Effector memory CD4-positive, alpha-beta T cell (primary cell): ENCODE data around the gene SAMD11.

Source experiments
- DNase-seq, 3 donors: peaks; one replicate each; pipeline ENCODE4 v3.0.0-alpha.2; 2020
- H3K27ac ChIP-seq: 2 replicates; pipeline ENCODE4 v1.7.0; 2013; ENCODE audit warnings: mild to moderate bottlenecking, low read length, moderate library complexity; ENCODE audit not compliant: insufficient read depth, poor library complexity, severe bottlenecking
- H3K27me3 ChIP-seq: replicated peaks from 2 replicates; pipeline ENCODE4 v1.7.0; 2013; ENCODE audit warnings: mild to moderate bottlenecking, low read length; ENCODE audit not compliant: insufficient read depth, control insufficient read depth, poor library complexity, severe bottlenecking
- H3K36me3 ChIP-seq: 2 replicates; pipeline ENCODE4 v1.7.0; 2013; ENCODE audit warnings: mild to moderate bottlenecking, low read length, moderate library complexity; ENCODE audit not compliant: control insufficient read depth, insufficient read depth
- H3K4me1 ChIP-seq: 2 replicates; pipeline ENCODE4 v1.7.0; 2013; ENCODE audit warnings: low read length, mild to moderate bottlenecking; ENCODE audit not compliant: control insufficient read depth, insufficient read depth, poor library complexity, severe bottlenecking
- H3K4me3 ChIP-seq: 2 replicates; pipeline ENCODE4 v1.7.0; 2013; ENCODE audit warnings: low read length, low read depth, mild to moderate bottlenecking; ENCODE audit not compliant: insufficient read depth, poor library complexity, severe bottlenecking
- H3K9me3 ChIP-seq: 2 replicates; pipeline ENCODE4 v1.7.0; 2013; ENCODE audit warnings: mild to moderate bottlenecking, low read length, moderate library complexity; ENCODE audit not compliant: control insufficient read depth

SAMD11 gene

GRCh38 chr1:917466-918091, 6.1 kb upstream of the SAMD11 start:
- H3K27ac ChIP-seq: no peak overlapping the region
- peaks cover 13% of the 10 kb centered on the region for H3K27me3 ChIP-seq
- no peak overlapping the region for H3K4me3 ChIP-seq
- H3K36me3 ChIP-seq: no peaks in the 10 kb centered on the region
- no peaks in the 10 kb centered on the region for H3K9me3 ChIP-seq
- H3K4me1 ChIP-seq: peaks cover 13% of the 10 kb centered on the region
- no peak for DNase-seq

DNA sequence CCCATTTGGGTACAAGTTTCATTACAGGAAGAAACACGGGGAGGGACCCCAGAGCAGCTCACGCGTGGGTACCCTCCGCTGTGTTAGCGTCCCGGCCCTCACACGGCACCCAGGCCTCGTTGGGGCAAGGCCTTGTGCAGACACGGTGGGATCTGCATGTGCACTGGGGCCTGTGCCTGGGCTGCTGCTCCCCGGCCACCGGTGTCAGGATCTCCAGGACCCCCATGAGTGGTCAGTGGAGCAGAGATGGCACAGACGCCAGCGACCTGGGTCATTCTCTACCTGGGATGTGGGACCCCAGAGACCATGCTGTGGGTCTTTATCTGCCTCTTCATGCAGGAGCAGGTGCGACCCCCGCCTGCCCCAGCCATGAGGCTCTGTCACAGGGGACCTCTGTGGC, 5.4 kb upstream of the SAMD11 start:
- Histone ChIP-seq H3K4me3 (no peak overlapping the region), H3K36me3 (no peaks in the 10 kb centered on the region), H3K4me1 (peaks cover 19% of the 10 kb centered on the region), H3K27me3 (peaks cover 20% of the 10 kb centered on the region), H3K27ac (no peak overlapping the region), H3K9me3 (no peaks in the 10 kb centered on the region)
- no peak for DNase-seq

DNA sequence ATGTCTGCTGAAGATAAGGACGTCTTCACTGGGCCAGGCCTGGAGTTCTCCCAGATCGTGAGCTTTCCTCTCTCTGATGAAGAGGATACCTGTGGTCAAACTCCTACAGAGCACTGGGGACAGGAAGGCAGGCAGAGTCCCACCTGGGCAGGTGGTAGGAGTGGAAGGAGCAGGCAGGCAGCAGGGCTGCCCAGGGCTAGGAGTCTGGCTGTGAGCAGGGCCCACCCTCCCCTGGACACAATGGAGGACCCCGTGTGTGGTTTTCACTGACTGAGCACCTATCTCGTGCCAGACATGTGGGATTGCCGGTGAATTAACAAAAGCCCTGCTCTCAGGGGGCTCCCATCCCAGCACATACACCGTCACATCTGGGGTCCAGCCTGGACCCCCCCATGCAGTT, 4.9 kb upstream of the SAMD11 start:
- no peaks in the 10 kb centered on the region for H3K36me3 ChIP-seq
- no peak for DNase-seq
- peaks cover 22% of the 10 kb centered on the region for H3K27me3 ChIP-seq
- H3K27ac ChIP-seq: no peak overlapping the region
- H3K4me1 ChIP-seq: peaks cover 22% of the 10 kb centered on the region
- no peak overlapping the region for H3K4me3 ChIP-seq
- H3K9me3 ChIP-seq: no peaks in the 10 kb centered on the region

GRCh38 chr1:919271-919872, 4.4 kb upstream of the SAMD11 start:
- DNase-seq: no peak
- Histone ChIP-seq H3K4me3 (no peak overlapping the region), H3K4me1 (peaks cover 22% of the 10 kb centered on the region)

DNA sequence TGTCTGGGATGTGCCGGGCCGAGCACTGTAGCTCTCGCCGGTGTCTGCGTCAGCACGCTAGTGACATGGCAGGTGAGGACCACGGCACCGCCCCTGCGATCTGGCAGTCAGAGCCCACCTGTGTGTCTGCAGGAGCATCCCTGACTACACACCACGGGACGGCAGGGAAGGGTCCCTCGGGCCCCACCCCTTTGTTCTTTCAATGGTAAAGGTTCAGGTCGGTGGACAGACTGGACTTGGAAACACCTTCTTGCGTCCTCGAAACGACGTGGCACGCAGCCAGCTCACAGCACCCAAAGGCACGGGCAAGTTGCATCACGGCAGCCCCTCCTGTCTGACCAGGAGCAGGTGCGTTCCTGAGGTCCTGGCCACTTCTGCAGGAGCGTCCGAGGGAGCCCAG, 3.7 kb upstream of the SAMD11 start:
- Histone ChIP-seq H3K27ac (no peak overlapping the region), H3K4me3 (no peak overlapping the region), H3K9me3 (no peaks in the 10 kb centered on the region), H3K27me3 (peaks cover 28% of the 10 kb centered on the region), H3K36me3 (no peaks in the 10 kb centered on the region), H3K4me1 (peaks cover 27% of the 10 kb centered on the region)
- DNase-seq: no peak

More at GRCh38 chr1:919271-919872, 4.4 kb upstream of the SAMD11 start:
- Histone ChIP-seq H3K36me3 (no peaks in the 10 kb centered on the region), H3K27ac (no peak overlapping the region), H3K27me3 (peaks cover 22% of the 10 kb centered on the region), H3K9me3 (no peaks in the 10 kb centered on the region)

GRCh38 chr1:920521-920920, 3.2 kb upstream of the SAMD11 start:
- Histone ChIP-seq H3K4me3 (no peak overlapping the region), H3K27me3 (peaks cover 30% of the 10 kb centered on the region), H3K4me1 (peaks cover 30% of the 10 kb centered on the region), H3K9me3 (no peaks in the 10 kb centered on the region), H3K36me3 (no peaks in the 10 kb centered on the region), H3K27ac (no peak overlapping the region)
- DNase-seq: no peak

GRCh38 chr1:921011-921837, 2.5 kb upstream of the SAMD11 start:
- peaks cover 37% of the 10 kb centered on the region for H3K27me3 ChIP-seq
- no peak overlapping the region for H3K4me3 ChIP-seq
- H3K9me3 ChIP-seq: no peaks in the 10 kb centered on the region
- H3K36me3 ChIP-seq: no peaks in the 10 kb centered on the region
- no peak overlapping the region for H3K27ac ChIP-seq
- peaks cover 35% of the 10 kb centered on the region for H3K4me1 ChIP-seq
- DNase-seq: peak in 2 of 3 donors; percentile 19 to 28

GRCh38 chr1:923991-924655, 400 bp downstream of the SAMD11 start:
- peaks cover 35% of the 10 kb centered on the region for H3K4me1 ChIP-seq
- no peak for DNase-seq
- H3K36me3 ChIP-seq: no peaks in the 10 kb centered on the region
- H3K27me3 ChIP-seq: peaks cover 47% of the 10 kb centered on the region
- H3K27ac ChIP-seq: no peak overlapping the region
- peak overlapping the region; percentile 53 for H3K4me3 ChIP-seq
- H3K9me3 ChIP-seq: no peaks in the 10 kb centered on the region

- DNase-seq: no peak
- Histone ChIP-seq H3K4me1 (peaks cover 35% of the 10 kb centered on the region), H3K36me3 (no peaks in the 10 kb centered on the region), H3K27ac (no peak overlapping the region), H3K27me3 (peaks cover 42% of the 10 kb centered on the region), H3K9me3 (no peaks in the 10 kb centered on the region), H3K4me3 (peak overlapping the region; percentile 53)
Measured at GRCh38 chr1:924656-925560, 1.2 kb downstream of the SAMD11 start.
